GM11168 (cell line): ENCODE measurements around the gene SLC12A3.

Experiments used
- in situ Hi-C: fragments of 300-500 bp; cut with MboI; formaldehyde crosslinking; loops from one replicate; pipeline ENCODE4 v1.12.0; 2022; ENCODE audit warnings: low sequenced_read_pairs; ENCODE audit not compliant: unreplicated experiment

Gene SLC12A3

GRCh38 chr16:56844056-56844455 is 21.0 kb upstream of the SLC12A3 start:
- in situ Hi-C loops, result no loop called here

GRCh38 chr16:56847173-56847910 is 17.7 kb upstream of the SLC12A3 start:
- in situ Hi-C loops, result no loop called here

- in situ Hi-C loops, result no loop called here
Observed at GRCh38 chr16:56848029-56848936, 16.7 kb upstream of the SLC12A3 start.

GRCh38 chr16:56848955-56849689 is 15.9 kb upstream of the SLC12A3 start:
- in situ Hi-C loops, result no loop called here

- in situ Hi-C loops, result no loop called here
Observed at GRCh38 chr16:56849690-56850680, 15.0 kb upstream of the SLC12A3 start.

GRCh38 chr16:56851671-56852400 is 13.2 kb upstream of the SLC12A3 start:
- in situ Hi-C loops, result no loop called here

GRCh38 chr16:56852401-56852730 is 12.6 kb upstream of the SLC12A3 start:
- in situ Hi-C loops, result no loop called here

GRCh38 chr16:56852968-56853367 is 12.0 kb upstream of the SLC12A3 start:
- in situ Hi-C loops, result no loop called here

- in situ Hi-C loops, result no loop called here
Observed at GRCh38 chr16:56855201-56855600, 9.8 kb upstream of the SLC12A3 start.

GRCh38 chr16:56855946-56856345 is 9.1 kb upstream of the SLC12A3 start:
- in situ Hi-C loops, result no loop called here

GRCh38 chr16:56856876-56857447 is 8.0 kb upstream of the SLC12A3 start:
- in situ Hi-C loops, result no loop called here

GRCh38 chr16:56858374-56858773 is 6.6 kb upstream of the SLC12A3 start:
- in situ Hi-C loops, result no loop called here

GRCh38 chr16:56859636-56860035 is 5.4 kb upstream of the SLC12A3 start:
- in situ Hi-C loops, result loop anchor here (10.0 kb wide), 1 partner anchor 185 kb away; no protein-coding TSS in a partner anchor

- in situ Hi-C loops, result loop anchor here (10.0 kb wide), 1 partner anchor 184 kb away; no protein-coding TSS in a partner anchor
Observed at GRCh38 chr16:56860226-56861020, 4.6 kb upstream of the SLC12A3 start.

GRCh38 chr16:56861092-56861610 is 3.9 kb upstream of the SLC12A3 start:
- in situ Hi-C loops, result loop anchor here (10.0 kb wide), 1 partner anchor 184 kb away; no protein-coding TSS in a partner anchor

- in situ Hi-C loops, result loop anchor here (10.0 kb wide), 1 partner anchor 183 kb away; no protein-coding TSS in a partner anchor
Observed at GRCh38 chr16:56861756-56862155, 3.3 kb upstream of the SLC12A3 start.

GRCh38 chr16:56862776-56863175 is 2.2 kb upstream of the SLC12A3 start:
- in situ Hi-C loops, result loop anchor here (10.0 kb wide), 1 partner anchor 182 kb away; no protein-coding TSS in a partner anchor
